ENCODE measurements around the gene CTCF. TPM values are rescaled to one million over a fixed set of nuclear protein-coding genes. Genes with fewer than 3 reads are reported as not detected.

The CTCF gene
- total and polyA plus RNA-seq, 10 of the 15 experiments (the other 5 are each of a cell fraction or from before 2014, with no cell fraction given) = 9.1 to 55.0 (median 41.8) TPM

DNA sequence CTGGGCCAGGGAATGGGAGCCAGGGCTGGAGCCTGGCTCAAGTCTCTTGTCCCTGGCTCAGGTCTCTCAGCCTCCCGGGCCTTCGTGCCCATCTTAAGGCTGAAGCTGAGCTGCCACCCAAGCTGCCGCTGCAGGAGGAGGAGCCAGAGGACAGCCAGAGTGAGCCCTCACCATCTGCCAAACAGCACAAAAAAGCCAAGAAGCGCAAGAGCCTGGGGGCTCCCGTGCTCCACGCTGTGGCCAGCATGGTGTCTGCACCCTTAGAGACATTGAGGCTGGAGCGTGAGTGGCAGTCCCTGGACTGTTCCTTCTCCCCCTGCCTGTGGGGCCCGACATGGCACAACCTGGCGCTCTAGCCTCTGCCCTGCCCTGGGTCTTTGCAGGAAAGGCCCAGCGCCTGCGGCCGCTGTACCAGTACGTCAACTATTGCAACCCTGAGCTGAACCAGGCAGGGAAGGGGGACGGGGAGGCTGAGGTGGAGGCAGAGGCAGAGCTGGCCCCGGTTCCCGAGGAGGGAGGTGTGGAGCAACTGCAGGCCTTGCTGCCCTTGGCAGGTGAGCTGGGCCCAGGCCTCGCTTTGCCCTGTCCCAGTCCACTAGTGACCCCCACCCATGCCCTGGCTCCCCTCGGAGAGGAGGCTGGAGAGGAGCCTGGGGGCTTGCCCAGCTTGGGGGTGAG is 105.6 kb downstream of the CTCF start (continued):
- TF ChIP-seq, protein P1, sequence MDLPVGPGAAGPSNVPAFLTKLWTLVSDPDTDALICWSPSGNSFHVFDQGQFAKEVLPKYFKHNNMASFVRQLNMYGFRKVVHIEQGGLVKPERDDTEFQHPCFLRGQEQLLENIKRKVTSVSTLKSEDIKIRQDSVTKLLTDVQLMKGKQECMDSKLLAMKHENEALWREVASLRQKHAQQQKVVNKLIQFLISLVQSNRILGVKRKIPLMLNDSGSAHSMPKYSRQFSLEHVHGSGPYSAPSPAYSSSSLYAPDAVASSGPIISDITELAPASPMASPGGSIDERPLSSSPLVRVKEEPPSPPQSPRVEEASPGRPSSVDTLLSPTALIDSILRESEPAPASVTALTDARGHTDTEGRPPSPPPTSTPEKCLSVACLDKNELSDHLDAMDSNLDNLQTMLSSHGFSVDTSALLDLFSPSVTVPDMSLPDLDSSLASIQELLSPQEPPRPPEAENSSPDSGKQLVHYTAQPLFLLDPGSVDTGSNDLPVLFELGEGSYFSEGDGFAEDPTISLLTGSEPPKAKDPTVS (IDR thresholded peaks at IDR 0.05; ENCODE audit: low read depth, low read length) = no peak
- no peak for TF ChIP-seq YBX1 (IDR thresholded peaks at IDR 0.05)
- no peak for TF ChIP-seq NFXL1 (IDR thresholded peaks at IDR 0.05; ENCODE audit: borderline replicate concordance)
- no peak for TF ChIP-seq MTA2 (IDR thresholded peaks at IDR 0.05; ENCODE audit: low read depth)
- TF ChIP-seq, protein P2, sequence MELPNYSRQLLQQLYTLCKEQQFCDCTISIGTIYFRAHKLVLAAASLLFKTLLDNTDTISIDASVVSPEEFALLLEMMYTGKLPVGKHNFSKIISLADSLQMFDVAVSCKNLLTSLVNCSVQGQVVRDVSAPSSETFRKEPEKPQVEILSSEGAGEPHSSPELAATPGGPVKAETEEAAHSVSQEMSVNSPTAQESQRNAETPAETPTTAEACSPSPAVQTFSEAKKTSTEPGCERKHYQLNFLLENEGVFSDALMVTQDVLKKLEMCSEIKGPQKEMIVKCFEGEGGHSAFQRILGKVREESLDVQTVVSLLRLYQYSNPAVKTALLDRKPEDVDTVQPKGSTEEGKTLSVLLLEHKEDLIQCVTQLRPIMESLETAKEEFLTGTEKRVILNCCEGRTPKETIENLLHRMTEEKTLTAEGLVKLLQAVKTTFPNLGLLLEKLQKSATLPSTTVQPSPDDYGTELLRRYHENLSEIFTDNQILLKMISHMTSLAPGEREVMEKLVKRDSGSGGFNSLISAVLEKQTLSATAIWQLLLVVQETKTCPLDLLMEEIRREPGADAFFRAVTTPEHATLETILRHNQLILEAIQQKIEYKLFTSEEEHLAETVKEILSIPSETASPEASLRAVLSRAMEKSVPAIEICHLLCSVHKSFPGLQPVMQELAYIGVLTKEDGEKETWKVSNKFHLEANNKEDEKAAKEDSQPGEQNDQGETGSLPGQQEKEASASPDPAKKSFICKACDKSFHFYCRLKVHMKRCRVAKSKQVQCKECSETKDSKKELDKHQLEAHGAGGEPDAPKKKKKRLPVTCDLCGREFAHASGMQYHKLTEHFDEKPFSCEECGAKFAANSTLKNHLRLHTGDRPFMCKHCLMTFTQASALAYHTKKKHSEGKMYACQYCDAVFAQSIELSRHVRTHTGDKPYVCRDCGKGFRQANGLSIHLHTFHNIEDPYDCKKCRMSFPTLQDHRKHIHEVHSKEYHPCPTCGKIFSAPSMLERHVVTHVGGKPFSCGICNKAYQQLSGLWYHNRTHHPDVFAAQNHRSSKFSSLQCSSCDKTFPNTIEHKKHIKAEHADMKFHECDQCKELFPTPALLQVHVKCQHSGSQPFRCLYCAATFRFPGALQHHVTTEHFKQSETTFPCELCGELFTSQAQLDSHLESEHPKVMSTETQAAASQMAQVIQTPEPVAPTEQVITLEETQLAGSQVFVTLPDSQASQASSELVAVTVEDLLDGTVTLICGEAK (IDR thresholded peaks at IDR 0.05; ENCODE audit: borderline replicate concordance) = no peak
- no peak for TF ChIP-seq PAX5 (IDR thresholded peaks at IDR 0.05; ENCODE audit: borderline replicate concordance, low read depth, low read length)
- no peak for TF ChIP-seq ZNF384 (IDR thresholded peaks at IDR 0.05; ENCODE audit: borderline replicate concordance, low read depth, low read length)
- peak; percentile 47 for TF ChIP-seq KLF5 (IDR thresholded peaks at IDR 0.05; ENCODE audit: partially characterized antibody)
- TF ChIP-seq SMAD1 (IDR thresholded peaks at IDR 0.05; ENCODE audit: low read depth, partially characterized antibody) = no peak
- TF ChIP-seq MXI1 (IDR thresholded peaks at IDR 0.05; ENCODE audit: low read depth, low read length) = 0 out of 2 replicates have a peak, but pooled peaks have one; percentile 29
- no peak for TF ChIP-seq DPF2 (IDR thresholded peaks at IDR 0.05)
- no peak for TF ChIP-seq EGR1 (IDR thresholded peaks at IDR 0.05; ENCODE audit: borderline replicate concordance in 1 of 2, low read depth in 2 of 2, low read length in 2 of 2)
- TF ChIP-seq STAT1 (conservative IDR thresholded peaks at IDR 0.05) = 0 out of 2 replicates have a peak, but pooled peaks have one; percentile 36
- no peak for TF ChIP-seq CREM (IDR thresholded peaks at IDR 0.05; ENCODE audit: low read depth)
- TF ChIP-seq TARDBP (IDR thresholded peaks at IDR 0.05; ENCODE audit: borderline replicate concordance) = no peak
- TF ChIP-seq WRNIP1 (IDR thresholded peaks at IDR 0.05; ENCODE audit: borderline replicate concordance, low read depth, low read length) = no peak
- TF ChIP-seq, protein P3, sequence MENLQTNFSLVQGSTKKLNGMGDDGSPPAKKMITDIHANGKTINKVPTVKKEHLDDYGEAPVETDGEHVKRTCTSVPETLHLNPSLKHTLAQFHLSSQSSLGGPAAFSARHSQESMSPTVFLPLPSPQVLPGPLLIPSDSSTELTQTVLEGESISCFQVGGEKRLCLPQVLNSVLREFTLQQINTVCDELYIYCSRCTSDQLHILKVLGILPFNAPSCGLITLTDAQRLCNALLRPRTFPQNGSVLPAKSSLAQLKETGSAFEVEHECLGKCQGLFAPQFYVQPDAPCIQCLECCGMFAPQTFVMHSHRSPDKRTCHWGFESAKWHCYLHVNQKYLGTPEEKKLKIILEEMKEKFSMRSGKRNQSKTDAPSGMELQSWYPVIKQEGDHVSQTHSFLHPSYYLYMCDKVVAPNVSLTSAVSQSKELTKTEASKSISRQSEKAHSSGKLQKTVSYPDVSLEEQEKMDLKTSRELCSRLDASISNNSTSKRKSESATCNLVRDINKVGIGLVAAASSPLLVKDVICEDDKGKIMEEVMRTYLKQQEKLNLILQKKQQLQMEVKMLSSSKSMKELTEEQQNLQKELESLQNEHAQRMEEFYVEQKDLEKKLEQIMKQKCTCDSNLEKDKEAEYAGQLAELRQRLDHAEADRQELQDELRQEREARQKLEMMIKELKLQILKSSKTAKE (IDR thresholded peaks at IDR 0.05; ENCODE audit: low read depth, poor library complexity, severe bottlenecking) = peak; percentile 16
- no peak for TF ChIP-seq TCF3 (IDR thresholded peaks at IDR 0.05; ENCODE audit: borderline replicate concordance, insufficient read depth, low read depth, low read length)
- no peak for TF ChIP-seq RB1 (IDR thresholded peaks at IDR 0.05; ENCODE audit: borderline replicate concordance)
- TF ChIP-seq SREBF1 (IDR thresholded peaks at IDR 0.05; ENCODE audit: low read length) = no peak
- peak; percentile 46; the same call in 1 of the 2 replicates for TF ChIP-seq HCFC1 (IDR thresholded peaks at IDR 0.05; ENCODE audit: low read length)
- no peak for TF ChIP-seq GATAD2B (conservative IDR thresholded peaks at IDR 0.05; ENCODE audit: low read depth)
